HEK293 (cell line): ENCODE measurements around the gene COMMD7.
A peak's percentile ranks its signal among the peaks of the same experiment; 100 is the strongest.

Source experiments
- CTCF ChIA-PET: fragments of 350-600 bp; formaldehyde crosslinking; extraction: SDS; loops from one replicate; lab custom pipeline; 2021; ENCODE audit warnings: antibody characterized with exemption; lab: Yijun Ruan, JAX
- POLR2A ChIA-PET: fragments of 300-600 bp; formaldehyde crosslinking; extraction: SDS; loops from one replicate; lab custom pipeline; 2020; ENCODE audit warnings: antibody characterized with exemption, inconsistent platforms; lab: Yijun Ruan, JAX
- H3K27ac ChIP-seq: fragments of 200-500 bp; sonication (Bioruptor generic); 2 replicates; pipeline ENCODE4 v1.5.1; 2014; ENCODE audit warnings: low read depth, low read length, control low read depth, inconsistent platforms; ENCODE audit errors: extremely low read depth
- H3K36me3 ChIP-seq, 2 experiments: fragments of 200-500 bp in 1 of 2; sonication (Bioruptor generic) in 1 of 2; 1 replicate in 1 of 2; 2 replicates in 1 of 2; pipeline ENCODE4 v1.5.1; 2014 to 2017; ENCODE audit warnings: inconsistent platforms in 2 of 2, low read length in 2 of 2; ENCODE audit not compliant: control insufficient read depth in 2 of 2, insufficient read depth in 1 of 2
- H3K4me1 ChIP-seq: fragments of 200-500 bp; sonication (Bioruptor generic); 2 replicates; pipeline ENCODE4 v1.5.1; 2014; ENCODE audit warnings: mild to moderate bottlenecking, low read length, inconsistent platforms; ENCODE audit not compliant: control insufficient read depth, insufficient read depth
- H3K4me3 ChIP-seq: 2 replicates; pipeline ENCODE4 v1.5.1; 2011; ENCODE audit warnings: low read depth, mild to moderate bottlenecking, control low read depth, low read length, moderate library complexity
- H3K9me3 ChIP-seq: fragments of 200-500 bp; sonication (Bioruptor generic); 2 replicates; pipeline ENCODE4 v1.5.1; 2014; ENCODE audit warnings: low read depth, low read length, inconsistent platforms; ENCODE audit not compliant: control insufficient read depth, insufficient read depth
- GLIS1 ChIP-seq: fragments of 450-650 bp; formaldehyde crosslinking; IDR thresholded peaks from 2 replicates; pipeline ENCODE4 v1.5.1; 2016; ENCODE audit warnings: missing biosample characterization, missing genetic modification characterization
- HOXC10 ChIP-seq: sonication (generic); formaldehyde crosslinking; IDR thresholded peaks from 2 replicates; pipeline ENCODE4 v1.8.1; 2023; ENCODE audit warnings: mild to moderate bottlenecking, missing genetic modification reagents
- KLF9 ChIP-seq: fragments of 450-650 bp; formaldehyde crosslinking; IDR thresholded peaks from 2 replicates; pipeline ENCODE4 v1.5.1; 2016; ENCODE audit warnings: missing biosample characterization, missing genetic modification characterization, low read depth
- MZF1 ChIP-seq: fragments of 450-650 bp; formaldehyde crosslinking; IDR thresholded peaks from 2 replicates; pipeline ENCODE4 v1.5.1; 2017; ENCODE audit warnings: missing biosample characterization, missing genetic modification characterization, borderline replicate concordance
- PBX3 ChIP-seq: sonication (generic); formaldehyde crosslinking; IDR thresholded peaks from 2 replicates; pipeline ENCODE4 v1.8.1; 2022; ENCODE audit warnings: mild to moderate bottlenecking, moderate library complexity, missing genetic modification reagents
- PRDM1 ChIP-seq: fragments of 450-650 bp; formaldehyde crosslinking; IDR thresholded peaks from 2 replicates; pipeline ENCODE4; 2016; ENCODE audit warnings: missing biosample characterization, missing genetic modification characterization
- SCRT1 ChIP-seq: fragments of 450-650 bp; formaldehyde crosslinking; IDR thresholded peaks from 2 replicates; pipeline ENCODE4 v1.5.1; 2016; ENCODE audit warnings: missing biosample characterization, missing genetic modification characterization, borderline replicate concordance
- TRIM28 ChIP-seq: IDR thresholded peaks from 2 replicates; pipeline ENCODE4 v1.6.1; 2011; ENCODE audit warnings: low read length, control low read depth, borderline replicate concordance
- WT1 ChIP-seq: fragments of 450-650 bp; formaldehyde crosslinking; IDR thresholded peaks from 2 replicates; pipeline ENCODE4 v1.5.1; 2016; ENCODE audit warnings: missing biosample characterization, missing genetic modification characterization
- ZBTB1 ChIP-seq: fragments of 450-650 bp; formaldehyde crosslinking; IDR thresholded peaks from 2 replicates; pipeline ENCODE4 v1.5.1; 2016; ENCODE audit warnings: missing biosample characterization, missing genetic modification characterization
- ZBTB8A ChIP-seq: fragments of 450-650 bp; formaldehyde crosslinking; IDR thresholded peaks from 2 replicates; pipeline ENCODE4 v1.5.1; 2016; ENCODE audit warnings: missing biosample characterization, missing genetic modification characterization
- ZFP3 ChIP-seq: fragments of 450-650 bp; formaldehyde crosslinking; IDR thresholded peaks from 2 replicates; pipeline ENCODE4 v1.5.1; 2016; ENCODE audit warnings: low read depth, missing biosample characterization, missing genetic modification characterization
- ZNF112 ChIP-seq: fragments of 450-650 bp; formaldehyde crosslinking; IDR thresholded peaks from 2 replicates; pipeline ENCODE4 v1.5.0; 2017; ENCODE audit warnings: missing biosample characterization, missing genetic modification characterization
- ZNF138 ChIP-seq: fragments of 450-650 bp; formaldehyde crosslinking; IDR thresholded peaks from 2 replicates; pipeline ENCODE4 v1.5.1; 2016; ENCODE audit warnings: missing biosample characterization, missing genetic modification characterization, borderline replicate concordance
- ZNF146 ChIP-seq: fragments of 450-650 bp; formaldehyde crosslinking; IDR thresholded peaks from 2 replicates; pipeline ENCODE4 v1.5.1; 2016; ENCODE audit warnings: missing biosample characterization, missing genetic modification characterization
- ZNF19 ChIP-seq: fragments of 450-650 bp; formaldehyde crosslinking; IDR thresholded peaks from 2 replicates; pipeline ENCODE4; 2016; ENCODE audit warnings: missing biosample characterization, missing genetic modification characterization, low read depth
- ZNF211 ChIP-seq: fragments of 450-650 bp; formaldehyde crosslinking; IDR thresholded peaks from 2 replicates; pipeline ENCODE4 v1.5.1; 2016; ENCODE audit warnings: low read depth, missing biosample characterization, missing genetic modification characterization
- ZNF23 ChIP-seq: fragments of 450-650 bp; formaldehyde crosslinking; IDR thresholded peaks from 2 replicates; pipeline ENCODE4 v1.5.1; 2016; ENCODE audit warnings: missing biosample characterization, missing genetic modification characterization, borderline replicate concordance
- ZNF248 ChIP-seq: fragments of 450-650 bp; formaldehyde crosslinking; IDR thresholded peaks from 2 replicates; pipeline ENCODE4 v1.5.1; 2017; ENCODE audit warnings: missing biosample characterization, missing genetic modification characterization
- ZNF280C ChIP-seq: fragments of 450-650 bp; formaldehyde crosslinking; IDR thresholded peaks from 2 replicates; pipeline ENCODE4 v1.5.1; 2016; ENCODE audit warnings: missing biosample characterization, missing genetic modification characterization
- ZNF37A ChIP-seq: fragments of 450-650 bp; IDR thresholded peaks from 2 replicates; pipeline ENCODE4 v1.5.1; 2018; ENCODE audit warnings: missing biosample characterization, missing genetic modification characterization
- ZNF501 ChIP-seq: fragments of 450-650 bp; formaldehyde crosslinking; IDR thresholded peaks from 2 replicates; pipeline ENCODE4 v1.5.1; 2016; ENCODE audit warnings: missing biosample characterization, missing genetic modification characterization
- ZNF548 ChIP-seq: fragments of 450-650 bp; formaldehyde crosslinking; IDR thresholded peaks from 2 replicates; pipeline ENCODE4 v1.5.1; 2016; ENCODE audit warnings: missing biosample characterization, missing genetic modification characterization
- ZNF639 ChIP-seq: fragments of 450-650 bp; formaldehyde crosslinking; IDR thresholded peaks from 2 replicates; pipeline ENCODE4 v1.5.1; 2016; ENCODE audit warnings: missing biosample characterization, missing genetic modification characterization

Gene COMMD7

GRCh38 chr20:32751293-32751692 is 8.0 kb upstream of the COMMD7 start:
- ChIA-PET CTCF (interaction anchor here (0.8 kb wide), 1 partner anchor 27 kb away, joined by 5 read pairs; no protein-coding TSS in a partner anchor), POLR2A (no interaction called here)
- Histone ChIP-seq H3K27ac (no peak overlapping the region), H3K4me1 (no peaks in the 10 kb centered on the region), H3K36me3 (no peaks in the 10 kb centered on the region)
- TF ChIP-seq ZNF248 = no peak
- TF ChIP-seq, all 188 proteins: peak for 0
- H3K9me3 ChIP-seq = no peaks in the 10 kb centered on the region
- no peak overlapping the region for H3K4me3 ChIP-seq

- TF ChIP-seq ZNF23 (no peak), PRDM1 (tag by site-specific recombination) (peak; percentile 84), TRIM28 (no peak), WT1 (tag by site-specific recombination) (peak; percentile 43; the same call in 1 of the 2 replicates), ZBTB8A (tag by site-specific recombination) (peak; percentile 72), MZF1 (tag by site-specific recombination) (no peak), HOXC10 (CRISPR knock-in tag) (no peak)
- Histone ChIP-seq H3K27ac (no peak overlapping the region), H3K4me1 (no peaks in the 10 kb centered on the region), H3K36me3 (no peaks in the 10 kb centered on the region), H3K4me3 (no peak overlapping the region), H3K9me3 (no peaks in the 10 kb centered on the region)
- ChIA-PET CTCF (no interaction called here), POLR2A (no interaction called here)
Observed at GRCh38 chr20:32749914-32750637, 6.8 kb upstream of the COMMD7 start.

- Histone ChIP-seq H3K9me3 (no peaks in the 10 kb centered on the region), H3K4me1 (no peaks in the 10 kb centered on the region), H3K27ac (peak overlapping the region; percentile 74), H3K4me3 (peak overlapping the region; percentile 69), H3K36me3 (no peaks in the 10 kb centered on the region)
- CTCF ChIA-PET = interaction anchor here (0.7 to 1.9 kb wide), 3 partner anchors 16 to 69 kb away, joined by 3 to 8 read pairs (median 6); partner anchors contain the start of gene C20orf203
- POLR2A ChIA-PET = interaction anchor here (0.6 to 3.9 kb wide), 6 partner anchors 12 to 81 kb away, joined by 3 to 17 read pairs (median 4); partner anchors contain the start of gene DNMT3B
- no peak for TF ChIP-seq ZNF112 (tag by site-specific recombination)
- 0 out of 2 replicates have a peak, but pooled peaks have one; percentile 20 for TF ChIP-seq ZNF138 (tag by site-specific recombination)
- 0 out of 2 replicates have a peak, but pooled peaks have one; percentile 10 for TF ChIP-seq ZNF639 (tag by site-specific recombination)
- TF ChIP-seq PBX3 (CRISPR knock-in tag) = no peak
- TF ChIP-seq KLF9 (tag by site-specific recombination) = 0 out of 2 replicates have a peak, but pooled peaks have one; percentile 16
- no peak for TF ChIP-seq ZNF501
- TF ChIP-seq ZNF146 (tag by site-specific recombination) = no peak
- no peak for TF ChIP-seq ZNF548 (tag by site-specific recombination)
- no peak for TF ChIP-seq ZNF211
- TF ChIP-seq SCRT1 (tag by site-specific recombination) = no peak
- TF ChIP-seq ZBTB1 (tag by site-specific recombination) = no peak
- TF ChIP-seq ZNF280C (tag by site-specific recombination) = no peak
- no peak for TF ChIP-seq ZNF19 (tag by site-specific recombination)
- TF ChIP-seq GLIS1 (tag by site-specific recombination) = peak; percentile 99
- no peak for TF ChIP-seq ZFP3
- TF ChIP-seq ZNF37A (tag by site-specific recombination) = no peak
Observed at GRCh38 chr20:32742322-32743236, 688 bp downstream of the COMMD7 start.
